ENCODE data around the gene SAC3D1. TPM values are rescaled to one million over a fixed set of nuclear protein-coding genes. Genes with fewer than 3 reads are reported as not detected.

The SAC3D1 gene
- total RNA-seq, 1 donor from 2014 or later, result 5.6 TPM

DNA sequence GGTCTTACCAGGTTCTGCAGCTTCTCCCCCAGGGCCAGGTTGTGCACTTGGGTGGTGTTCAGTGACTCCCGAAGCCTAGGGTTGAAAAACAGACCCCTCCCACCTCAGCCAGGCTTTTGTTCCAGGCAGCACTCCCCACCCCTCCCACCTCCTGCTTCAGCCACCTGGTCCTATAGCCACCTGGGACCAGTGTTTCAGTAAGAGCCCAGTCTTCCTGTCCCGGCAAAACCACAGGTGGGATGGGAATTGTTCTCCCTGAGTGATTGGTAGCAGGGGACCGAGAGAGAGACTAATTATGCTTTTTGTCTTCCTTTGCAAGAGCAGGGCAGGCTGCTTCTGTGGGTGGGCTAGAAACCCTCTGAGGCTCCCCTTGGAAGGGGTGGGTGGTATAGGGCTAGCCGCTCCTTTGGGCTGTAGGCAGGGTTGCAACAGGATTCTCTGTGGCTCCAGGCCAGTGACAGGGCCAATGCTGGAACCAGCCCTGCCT, 25.8 kb downstream of the SAC3D1 start:
- intact Hi-C loops (cut with micrococcal nuclease), result no loop called here
- Histone ChIP-seq H3K27ac (replicated peaks) (no peak overlapping the region), H3K27me3 (ENCODE audit: low read depth) (no peaks in the 10 kb centered on the region), H3K9me3 (replicated peaks) (no peaks in the 10 kb centered on the region), H3K4me1 (no peaks in the 10 kb centered on the region), H3K4me3 (no peak overlapping the region), H3K36me3 (no peaks in the 10 kb centered on the region)
- TF ChIP-seq, protein P1, sequence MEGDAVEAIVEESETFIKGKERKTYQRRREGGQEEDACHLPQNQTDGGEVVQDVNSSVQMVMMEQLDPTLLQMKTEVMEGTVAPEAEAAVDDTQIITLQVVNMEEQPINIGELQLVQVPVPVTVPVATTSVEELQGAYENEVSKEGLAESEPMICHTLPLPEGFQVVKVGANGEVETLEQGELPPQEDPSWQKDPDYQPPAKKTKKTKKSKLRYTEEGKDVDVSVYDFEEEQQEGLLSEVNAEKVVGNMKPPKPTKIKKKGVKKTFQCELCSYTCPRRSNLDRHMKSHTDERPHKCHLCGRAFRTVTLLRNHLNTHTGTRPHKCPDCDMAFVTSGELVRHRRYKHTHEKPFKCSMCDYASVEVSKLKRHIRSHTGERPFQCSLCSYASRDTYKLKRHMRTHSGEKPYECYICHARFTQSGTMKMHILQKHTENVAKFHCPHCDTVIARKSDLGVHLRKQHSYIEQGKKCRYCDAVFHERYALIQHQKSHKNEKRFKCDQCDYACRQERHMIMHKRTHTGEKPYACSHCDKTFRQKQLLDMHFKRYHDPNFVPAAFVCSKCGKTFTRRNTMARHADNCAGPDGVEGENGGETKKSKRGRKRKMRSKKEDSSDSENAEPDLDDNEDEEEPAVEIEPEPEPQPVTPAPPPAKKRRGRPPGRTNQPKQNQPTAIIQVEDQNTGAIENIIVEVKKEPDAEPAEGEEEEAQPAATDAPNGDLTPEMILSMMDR (IDR thresholded peaks at IDR 0.05; ENCODE audit: borderline replicate concordance), result no peak
- DNase-seq, result no peak

DNA sequence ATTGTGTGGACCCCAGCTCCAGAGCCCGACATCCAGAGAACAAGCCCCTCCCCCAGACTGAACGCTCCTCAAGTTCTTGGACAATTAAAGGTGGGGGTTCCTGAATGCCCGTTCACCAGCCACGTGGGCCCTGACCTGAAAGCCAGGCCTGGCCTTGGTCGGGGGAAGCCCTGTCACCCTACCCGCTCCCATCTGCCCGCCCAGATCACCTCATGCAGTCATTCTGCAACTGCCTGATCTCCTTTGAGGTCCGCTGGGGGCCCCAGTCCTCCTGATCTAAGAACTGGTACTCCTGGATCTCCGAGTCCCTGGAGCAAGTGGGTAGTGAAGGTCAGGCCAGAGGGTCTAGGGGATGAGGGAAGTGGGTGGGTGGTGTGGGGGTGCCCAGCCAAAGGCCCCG, 26.4 kb downstream of the SAC3D1 start:
- no peaks in the 10 kb centered on the region for H3K27me3 ChIP-seq (ENCODE audit: low read depth)
- no peaks in the 10 kb centered on the region for H3K36me3 ChIP-seq
- no peak overlapping the region for H3K4me3 ChIP-seq
- TF ChIP-seq, protein P1 (IDR thresholded peaks at IDR 0.05; ENCODE audit: borderline replicate concordance), result no peak
- no peaks in the 10 kb centered on the region for H3K9me3 ChIP-seq (replicated peaks)
- intact Hi-C loops (cut with micrococcal nuclease), result no loop called here
- DNase-seq, result no peak
- no peak overlapping the region for H3K27ac ChIP-seq (replicated peaks)
- H3K4me1 ChIP-seq, result no peaks in the 10 kb centered on the region

DNA sequence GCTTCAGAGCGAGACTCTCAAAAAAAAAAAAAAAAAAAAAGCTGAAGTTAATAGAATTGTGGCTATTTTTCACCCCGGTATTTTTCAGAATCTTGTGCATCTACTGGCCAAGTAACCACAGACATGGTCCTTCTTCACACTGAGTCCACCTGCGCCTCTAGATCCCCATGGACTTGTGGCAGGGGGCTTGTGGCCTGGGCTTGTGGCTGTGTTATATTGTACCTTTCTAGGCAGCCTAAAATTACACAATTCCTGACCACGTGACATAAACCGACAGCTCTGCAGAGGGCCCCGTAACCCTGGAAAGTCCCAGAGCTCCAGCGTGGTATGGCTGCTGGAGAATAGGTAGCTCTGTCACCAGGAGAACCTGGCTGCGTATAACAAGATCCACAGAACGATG, 28.2 kb downstream of the SAC3D1 start:
- H3K4me3 ChIP-seq, result no peak overlapping the region
- no peaks in the 10 kb centered on the region for H3K36me3 ChIP-seq
- intact Hi-C loops (cut with micrococcal nuclease), result no loop called here
- TF ChIP-seq, protein P1 (IDR thresholded peaks at IDR 0.05; ENCODE audit: borderline replicate concordance), result no peak
- no peaks in the 10 kb centered on the region for H3K27me3 ChIP-seq (ENCODE audit: low read depth)
- H3K4me1 ChIP-seq, result no peaks in the 10 kb centered on the region
- no peaks in the 10 kb centered on the region for H3K9me3 ChIP-seq (replicated peaks)
- H3K27ac ChIP-seq (replicated peaks), result no peak overlapping the region
- no peak for DNase-seq

DNA sequence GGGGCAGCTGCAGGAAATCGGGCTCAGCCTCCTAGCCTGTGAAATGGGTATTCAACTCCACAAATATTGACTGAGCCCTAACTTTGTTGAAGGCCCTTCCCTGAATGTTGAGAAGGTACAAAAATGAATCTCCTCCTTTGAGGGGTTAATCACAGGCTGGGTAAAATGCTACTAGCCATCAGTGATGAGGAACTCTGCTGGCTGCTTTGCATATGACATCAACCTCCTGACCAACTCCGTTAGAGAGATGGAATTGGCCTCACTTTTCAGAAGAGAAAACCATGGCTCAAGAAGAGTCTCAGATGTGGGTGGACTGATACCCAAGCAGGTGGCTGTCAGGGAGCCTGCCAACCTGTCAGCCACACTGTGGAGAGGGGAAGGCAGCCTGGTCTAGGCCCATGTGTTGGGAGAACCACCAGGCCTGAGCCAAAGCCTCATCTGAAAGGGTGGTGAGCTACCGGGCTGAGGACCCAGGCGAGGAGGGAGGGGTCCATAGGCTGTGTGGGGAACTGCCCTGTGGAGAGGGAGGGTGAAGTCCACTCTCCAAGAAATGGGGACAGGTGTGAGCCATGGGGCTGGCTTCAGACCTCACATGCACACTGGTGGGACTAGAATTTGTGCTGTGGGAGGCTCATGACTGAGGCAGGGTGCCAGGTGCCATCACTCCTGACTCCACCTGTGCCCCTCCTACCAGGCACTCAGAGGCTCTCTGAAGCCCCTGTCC, 31.1 kb downstream of the SAC3D1 start:
- no peak overlapping the region for H3K27ac ChIP-seq (replicated peaks)
- H3K27me3 ChIP-seq (ENCODE audit: low read depth), result no peaks in the 10 kb centered on the region
- H3K4me3 ChIP-seq, result no peak overlapping the region
- no peak for DNase-seq
- H3K4me1 ChIP-seq, result no peaks in the 10 kb centered on the region
- intact Hi-C loops (cut with micrococcal nuclease), result no loop called here
- TF ChIP-seq, protein P1 (IDR thresholded peaks at IDR 0.05; ENCODE audit: borderline replicate concordance), result no peak
- no peaks in the 10 kb centered on the region for H3K9me3 ChIP-seq (replicated peaks)
- no peaks in the 10 kb centered on the region for H3K36me3 ChIP-seq

DNA sequence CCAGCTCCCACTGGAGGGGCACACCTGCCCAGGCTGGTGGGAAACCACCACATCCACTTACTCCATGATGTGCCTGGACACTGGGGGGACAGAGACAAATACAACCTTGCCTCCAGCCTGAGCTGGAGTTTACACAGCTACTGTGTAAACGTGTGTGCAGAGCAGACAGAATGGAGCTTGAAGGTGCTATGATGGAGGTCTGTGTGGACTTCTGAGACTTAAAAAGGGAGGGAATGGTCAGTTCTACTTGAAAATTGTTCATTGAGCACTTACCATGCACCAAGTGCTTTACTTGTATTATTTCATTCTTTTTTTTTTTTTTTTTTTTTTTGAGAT, 31.6 kb downstream of the SAC3D1 start:
- TF ChIP-seq, protein P1 (IDR thresholded peaks at IDR 0.05; ENCODE audit: borderline replicate concordance), result no peak
- Histone ChIP-seq H3K27ac (replicated peaks) (no peak overlapping the region), H3K4me1 (no peaks in the 10 kb centered on the region), H3K9me3 (replicated peaks) (no peaks in the 10 kb centered on the region), H3K36me3 (no peaks in the 10 kb centered on the region), H3K4me3 (no peak overlapping the region), H3K27me3 (ENCODE audit: low read depth) (no peaks in the 10 kb centered on the region)
- intact Hi-C loops (cut with micrococcal nuclease), result no loop called here
- DNase-seq, result no peak
